GM12891 (cell line): ENCODE measurements around the gene TCEA2.

Source experiments
- DNase-seq: peaks from one replicate; pipeline ENCODE4 v3.0.0; 2011; ENCODE audit warnings: low spot score; ENCODE audit not compliant: insufficient read length
- FAIRE-seq: peaks from 2 replicates; lab custom pipeline; 2011; peaks lifted over from hg19 to GRCh38; lab: Jason Lieb, UNC
- PAX5 ChIP-seq: IDR thresholded peaks from 2 replicates; pipeline ENCODE4 v1.6.1; 2011; ENCODE audit warnings: low read length, moderate library complexity, mild to moderate bottlenecking; ENCODE audit not compliant: insufficient read depth, severe bottlenecking
- POLR2A ChIP-seq: IDR thresholded peaks from 2 replicates; pipeline ENCODE4 v1.6.1; 2011; ENCODE audit warnings: low read depth, low read length, control low read depth
- POLR2AphosphoS5 ChIP-seq: IDR thresholded peaks from 2 replicates; pipeline ENCODE4 v1.6.1; 2011; ENCODE audit warnings: low read depth, low read length, control low read depth
- POU2F2 ChIP-seq: IDR thresholded peaks from 2 replicates; pipeline ENCODE4 v1.6.1; 2011; ENCODE audit warnings: low read depth, mild to moderate bottlenecking, control low read depth, low read length, moderate library complexity
- SPI1 ChIP-seq: IDR thresholded peaks from 2 replicates; pipeline ENCODE4 v1.6.1; 2011; ENCODE audit warnings: low read depth, low read length, control low read depth
- TAF1 ChIP-seq: IDR thresholded peaks from 2 replicates; pipeline ENCODE4 v1.6.1; 2011; ENCODE audit warnings: low read depth, low read length, control low read depth

The TCEA2 gene

DNA sequence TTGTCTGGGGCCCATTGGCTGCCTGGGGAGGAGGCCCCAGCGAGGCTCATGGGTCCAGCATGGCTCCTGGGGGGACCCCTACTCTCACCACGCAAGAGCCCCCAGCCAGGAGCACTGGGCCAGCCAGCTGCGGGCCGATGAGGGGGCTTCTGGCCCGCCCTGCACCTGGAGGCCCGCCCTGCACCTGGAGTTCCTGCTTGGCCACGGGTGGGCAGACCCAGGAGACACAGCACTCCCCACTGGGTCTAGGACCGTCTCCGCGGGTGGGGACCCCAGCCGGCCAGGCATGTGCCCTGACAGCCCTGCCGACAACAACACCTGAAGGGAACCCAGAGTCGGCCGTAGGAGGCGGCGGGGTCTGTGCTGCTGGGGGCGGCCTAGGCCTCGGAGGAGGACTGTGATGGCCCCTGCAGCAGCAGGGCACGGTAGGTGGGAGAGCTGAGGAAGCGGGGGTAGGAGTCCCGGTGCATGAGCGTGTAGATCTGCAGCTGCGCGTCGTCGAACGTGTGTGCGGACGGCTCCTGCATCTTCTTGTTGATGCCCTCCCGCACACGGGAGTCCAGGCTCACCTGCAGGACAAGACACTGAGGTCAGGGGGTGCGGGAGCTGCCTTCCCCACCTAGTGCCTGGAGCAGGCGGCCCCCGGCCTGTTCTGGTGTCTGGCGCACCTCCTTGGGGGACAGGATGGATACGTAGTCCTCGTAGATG lies 10.6 kb downstream of the TCEA2 start:
- TF ChIP-seq SPI1 (no peak), TAF1 (no peak), POLR2AphosphoS5 (no peak), POLR2A (no peak)
- DNase-seq (no peak), FAIRE-seq (no peak)

GRCh38 chr20:64074184-64074789 lies 11.3 kb downstream of the TCEA2 start:
- no peak for DNase-seq

GRCh38 chr20:64074963-64075362 lies 12.0 kb downstream of the TCEA2 start:
- no peak for FAIRE-seq
- no peak for TF ChIP-seq POLR2AphosphoS5
- no peak for TF ChIP-seq POLR2A
- no peak for DNase-seq

More at GRCh38 chr20:64074184-64074789, 11.3 kb downstream of the TCEA2 start:
- no peak for FAIRE-seq
- TF ChIP-seq PAX5 (no peak), POU2F2 (no peak), SPI1 (no peak), TAF1 (no peak), POLR2AphosphoS5 (no peak), POLR2A (no peak)

- TF ChIP-seq POLR2A (no peak), TAF1 (no peak), PAX5 (no peak), POU2F2 (no peak), POLR2AphosphoS5 (no peak), SPI1 (no peak)
- FAIRE-seq (no peak), DNase-seq (no peak)
Observed at GRCh38 chr20:64075556-64075955, 12.6 kb downstream of the TCEA2 start.

DNA sequence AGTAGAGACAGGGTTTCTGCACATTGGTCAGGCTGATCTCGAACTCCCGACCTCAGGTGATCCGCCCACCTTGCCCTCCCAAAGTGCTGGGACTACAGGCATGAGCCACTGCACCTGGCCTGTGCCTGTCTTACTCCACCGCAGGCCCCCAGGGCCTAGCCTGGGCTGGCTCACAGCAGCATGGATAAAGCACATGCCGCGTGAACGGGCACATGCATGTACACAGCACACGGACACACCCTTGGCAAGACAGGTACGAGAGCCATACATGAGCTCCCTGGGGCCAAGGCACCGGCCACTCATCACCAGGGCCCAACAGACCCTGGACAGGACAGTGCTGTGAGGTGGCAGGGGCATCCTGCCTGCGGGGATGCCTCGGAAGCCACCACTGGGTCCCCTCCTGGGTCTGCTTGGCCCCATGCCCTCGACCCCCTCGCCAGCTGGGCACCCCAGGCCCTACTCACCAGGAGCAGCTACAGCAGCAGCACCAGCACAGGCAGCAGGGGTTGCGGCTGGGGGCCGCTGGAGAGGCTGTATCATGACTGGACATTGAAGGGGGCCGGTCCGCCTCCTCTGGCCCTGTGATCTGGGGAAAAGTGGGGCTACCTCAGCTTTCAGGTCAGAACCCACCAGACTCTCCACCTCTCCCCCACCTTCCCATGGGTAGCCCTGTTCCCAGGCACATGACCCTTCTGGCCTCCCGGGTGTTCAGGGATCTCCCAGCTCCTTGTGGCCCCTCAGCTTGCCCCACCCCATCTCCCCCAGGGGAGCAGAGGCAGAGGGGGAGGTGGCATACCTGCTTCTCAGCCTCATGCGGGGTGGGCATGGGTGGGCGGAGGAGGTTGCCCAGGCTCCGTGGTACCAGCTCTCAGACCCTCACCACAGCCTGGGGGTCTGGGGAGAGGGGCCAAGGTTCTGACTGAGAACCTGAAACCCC lies 13.3 kb downstream of the TCEA2 start:
- no peak for TF ChIP-seq TAF1
- no peak for TF ChIP-seq SPI1
- TF ChIP-seq POLR2AphosphoS5, result no peak
- no peak for TF ChIP-seq PAX5
- TF ChIP-seq POLR2A, result no peak
- TF ChIP-seq POU2F2, result no peak
- FAIRE-seq (peak; percentile 68), DNase-seq (no peak)

DNA sequence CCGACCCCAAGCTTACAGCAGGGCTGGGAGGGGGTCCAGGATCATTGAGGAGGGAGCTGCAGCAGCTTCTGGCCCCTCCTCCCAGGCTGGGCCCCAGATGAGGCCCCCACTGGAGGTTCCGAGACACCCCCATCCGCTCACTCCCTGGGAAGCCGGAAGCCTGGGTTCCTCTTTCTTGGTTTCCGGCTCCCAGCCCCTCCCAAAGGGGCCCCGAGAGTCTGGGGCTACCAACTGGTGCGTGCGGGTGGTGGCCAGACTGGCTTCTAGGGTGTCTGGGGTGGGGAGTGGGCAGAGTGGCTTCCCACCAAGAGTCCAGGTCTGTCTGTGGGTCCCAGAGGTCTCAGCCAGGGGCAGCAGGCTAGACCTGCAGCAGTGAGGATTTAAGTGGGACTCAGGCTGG lies 14.1 kb downstream of the TCEA2 start:
- DNase-seq (peak; percentile 77), FAIRE-seq (no peak)
- peak; percentile 93 for TF ChIP-seq SPI1
- no peak for TF ChIP-seq POLR2A
- TF ChIP-seq TAF1, result no peak
- TF ChIP-seq PAX5, result no peak
- no peak for TF ChIP-seq POU2F2
- peak; percentile 56; the same call in 1 of the 2 replicates for TF ChIP-seq POLR2AphosphoS5

DNA sequence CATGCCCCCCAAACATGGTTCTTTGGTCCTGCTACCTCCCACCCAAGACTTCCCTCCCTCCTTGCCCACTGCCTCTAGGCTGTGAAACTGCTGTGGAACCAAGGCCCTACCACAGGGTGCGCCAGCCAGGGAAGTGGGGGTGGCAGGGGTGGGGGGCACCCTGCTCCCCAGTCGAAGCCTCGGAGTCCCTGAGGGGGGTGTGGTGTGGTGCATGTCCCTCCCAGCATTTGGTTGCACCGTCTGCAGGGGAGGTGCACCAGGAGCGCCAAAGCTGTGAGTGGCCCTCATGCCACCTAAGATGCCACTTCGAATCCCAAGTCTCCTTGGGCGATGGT lies 14.5 kb downstream of the TCEA2 start:
- no peak for TF ChIP-seq TAF1
- no peak for TF ChIP-seq PAX5
- no peak for TF ChIP-seq POU2F2
- no peak for TF ChIP-seq POLR2A
- no peak for TF ChIP-seq POLR2AphosphoS5
- TF ChIP-seq SPI1, result no peak
- DNase-seq (no peak), FAIRE-seq (no peak)

DNA sequence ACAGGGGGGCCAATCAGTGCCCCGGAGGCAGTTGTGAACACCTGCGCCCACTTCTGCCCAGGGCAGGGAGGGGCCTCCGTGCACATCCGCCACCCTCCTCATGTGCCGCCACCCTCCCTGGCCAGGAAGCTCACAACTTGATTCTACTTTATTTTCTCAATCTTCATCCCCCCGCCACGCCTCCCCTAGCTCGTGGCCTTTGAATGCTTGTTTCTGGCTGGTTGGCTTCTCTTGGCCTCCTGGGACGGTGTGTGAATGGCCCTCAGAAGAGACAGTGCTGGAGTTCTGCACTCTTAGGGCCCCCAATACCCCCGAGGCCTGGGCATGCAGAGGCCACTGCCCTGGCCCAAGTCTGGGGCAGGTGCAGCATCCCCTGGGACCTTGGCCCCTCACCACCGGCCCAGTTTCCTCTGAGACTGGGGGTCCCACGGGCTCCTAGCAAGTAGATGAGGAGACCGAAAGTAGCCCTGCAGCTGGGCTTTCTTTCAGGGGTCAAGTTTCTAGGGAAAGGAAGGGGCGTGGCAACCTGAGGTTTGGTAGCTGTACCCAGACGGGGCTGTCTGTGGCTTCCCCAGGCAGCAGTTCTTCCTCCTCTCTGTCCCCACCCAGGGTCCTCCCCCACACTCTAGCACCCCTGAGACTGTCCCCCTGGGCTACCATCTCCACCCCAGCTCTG lies 15.0 kb downstream of the TCEA2 start:
- FAIRE-seq (peak; percentile 87), DNase-seq (no peak)
- TF ChIP-seq POU2F2 (no peak), TAF1 (no peak), PAX5 (no peak), POLR2A (no peak)

GRCh38 chr20:64078934-64079272 lies 15.9 kb downstream of the TCEA2 start:
- FAIRE-seq (no peak), DNase-seq (no peak)
- TF ChIP-seq PAX5, result no peak
- no peak for TF ChIP-seq POU2F2
- no peak for TF ChIP-seq POLR2AphosphoS5
- no peak for TF ChIP-seq TAF1
- TF ChIP-seq POLR2A, result no peak
- TF ChIP-seq SPI1, result no peak
